ENCODE results near the gene MVD.
A peak's percentile ranks its signal among the peaks of the same experiment; 100 is the strongest.

- TF ChIP-seq POLR2AphosphoS5 (IDR thresholded peaks at IDR 0.05; ENCODE audit: low read depth, low read length) (peak; percentile 79), SIN3A (IDR thresholded peaks at IDR 0.05; ENCODE audit: borderline replicate concordance, insufficient read depth, low read length) (no peak), REST (IDR thresholded peaks at IDR 0.05; ENCODE audit: insufficient read depth in 1 of 2, low read depth in 2 of 2, low read length in 2 of 2) (no peak)
These were observed 12.1 kb downstream of the MVD start, which contains the start of gene CYBA for GRCh38 chr16:88650749-88651275.
